Endometrial microvascular endothelial cells (primary cell): ENCODE measurements around the gene NAV3. TPM values are rescaled to one million over a fixed set of nuclear protein-coding genes. Genes with fewer than 3 reads are reported as not detected.

Source experiments
- in situ Hi-C: cut with HindIII; loops from 2 replicates; pipeline ENCODE4 v1.10.0; 2017; ENCODE audit warnings: low sequenced_read_pairs, low pct_unique_long_range_greater_than_20kb; ENCODE audit errors: inconsistent ontology term
- total RNA-seq: library from RNA; depleted of rRNA; stranded (reverse); fragments of >200 nt; gene quantifications from one replicate; pipeline ENCODE4 v1.2.3, GENCODE V29; 2015; ENCODE audit errors: inconsistent ontology term

The NAV3 gene
- total RNA-seq, 1 donor from 2014 or later, result 29.2 TPM

DNA sequence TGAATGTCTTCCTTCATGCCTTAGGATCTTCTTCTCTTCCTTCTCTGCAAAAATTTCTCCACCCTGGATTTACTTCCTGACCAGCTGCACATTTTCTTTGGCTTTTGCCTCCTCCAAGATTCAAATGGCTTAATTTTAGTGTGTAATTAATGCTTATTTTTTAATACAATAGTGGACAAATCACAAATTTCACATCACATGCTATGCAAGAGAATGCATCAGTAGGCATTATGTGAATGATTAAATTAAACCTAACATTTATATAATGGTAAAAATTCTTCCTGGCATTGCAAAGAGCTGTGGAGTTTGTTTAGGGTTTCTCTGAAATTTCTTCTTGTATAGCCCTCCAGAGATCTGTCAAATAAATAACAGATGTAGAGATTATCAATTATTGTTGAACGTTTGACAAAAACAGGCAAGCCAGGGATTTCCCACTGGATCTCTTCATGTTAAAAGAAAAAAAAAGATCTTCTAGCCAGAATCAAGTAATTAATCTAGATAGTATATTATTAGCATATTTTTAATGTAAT lies 84.4 kb downstream of the NAV3 start:
- in situ Hi-C loops, result no loop called here

DNA sequence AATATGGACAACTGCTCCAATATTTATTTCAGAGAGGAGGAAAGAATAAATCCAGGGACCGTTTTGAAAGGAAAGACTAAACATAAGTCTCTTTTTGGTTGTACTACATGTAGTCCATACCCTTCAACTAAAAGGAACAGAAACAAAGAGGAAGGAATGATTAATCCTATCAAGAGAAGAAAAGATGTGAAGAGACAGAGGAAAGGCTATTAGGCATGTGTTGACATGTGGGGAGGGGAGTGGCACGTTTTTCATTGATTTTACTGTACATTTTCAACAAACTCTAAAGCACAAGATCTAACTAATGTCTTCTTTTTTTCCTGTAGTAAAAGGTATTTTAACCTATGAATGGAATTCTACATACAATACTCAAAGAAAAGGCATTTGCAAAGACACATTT lies 85.6 kb downstream of the NAV3 start:
- in situ Hi-C loops, result no loop called here

DNA sequence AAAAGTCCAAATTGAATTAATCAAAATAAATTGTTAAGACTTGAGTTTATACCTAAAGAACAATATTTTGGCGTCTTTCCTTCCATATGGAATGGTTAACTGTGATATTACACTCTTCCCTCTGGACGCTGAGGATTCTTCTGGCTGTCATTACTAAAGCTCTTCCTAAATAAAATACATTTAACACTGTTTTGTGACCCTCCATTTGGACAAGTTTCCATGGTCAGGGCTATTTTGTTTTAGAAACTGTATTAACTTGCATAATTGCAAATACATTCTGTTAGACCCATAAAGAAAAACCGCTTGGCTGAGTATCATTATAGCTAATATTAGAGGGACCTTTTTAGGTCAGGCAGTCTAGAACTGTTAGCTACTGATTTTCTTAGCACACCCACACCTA lies 87.4 kb downstream of the NAV3 start:
- in situ Hi-C loops, result no loop called here

DNA sequence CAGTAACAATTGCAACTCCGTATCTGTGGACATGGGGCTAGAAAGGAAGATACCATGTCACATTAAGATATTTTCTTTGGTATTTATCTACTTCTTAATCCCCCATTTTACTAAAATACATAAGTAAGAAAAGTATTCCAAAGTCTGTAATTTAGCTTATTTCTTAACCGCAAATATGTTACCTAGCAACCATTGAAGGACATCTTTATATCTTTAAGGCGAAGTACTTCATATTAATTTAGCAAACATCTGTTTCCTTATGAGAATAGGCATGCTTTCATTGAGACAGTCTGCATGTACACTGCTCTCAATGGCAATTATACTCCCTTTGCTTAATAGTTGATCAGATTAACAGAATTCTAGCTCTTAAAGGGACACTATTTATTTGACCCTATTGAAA lies 88.8 kb downstream of the NAV3 start:
- in situ Hi-C loops, result no loop called here

DNA sequence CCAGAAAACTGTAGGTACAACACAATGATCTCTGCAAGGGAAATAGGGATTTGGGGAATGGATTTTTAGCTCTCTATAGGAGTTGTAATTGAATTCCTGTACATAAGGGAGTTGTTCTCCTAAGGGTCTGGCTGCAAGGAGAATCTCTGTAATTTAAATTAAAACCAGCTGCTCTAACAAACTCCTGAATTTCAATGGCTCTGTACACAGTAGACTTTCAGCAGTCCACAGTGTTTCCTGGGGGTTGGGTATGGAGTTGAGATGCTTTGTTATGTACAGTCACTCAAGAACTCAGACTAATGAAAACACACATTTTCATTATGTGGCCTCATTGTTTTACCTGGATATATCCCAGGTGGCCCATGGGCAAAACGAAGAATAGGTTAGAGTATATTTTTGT lies 93.2 kb downstream of the NAV3 start:
- in situ Hi-C loops, result no loop called here

DNA sequence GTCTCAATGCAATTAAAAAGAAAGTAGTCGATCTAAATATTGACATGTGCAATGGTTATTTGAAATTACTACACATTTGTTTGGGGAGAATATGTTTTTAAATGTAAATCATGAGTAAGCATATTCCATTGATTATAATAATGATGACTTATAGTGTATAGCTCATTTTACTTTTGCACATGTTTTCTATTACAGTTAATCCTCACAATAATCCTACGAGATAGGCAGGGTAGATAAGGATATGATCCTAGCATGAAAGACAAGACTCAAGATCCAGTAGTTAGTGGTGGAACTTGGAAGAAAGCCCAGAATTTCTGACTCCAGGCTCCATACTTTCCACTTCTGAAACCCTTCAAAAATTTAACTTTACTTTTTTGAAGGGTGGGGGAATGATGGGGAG lies 94.0 kb downstream of the NAV3 start:
- in situ Hi-C loops, result no loop called here

DNA sequence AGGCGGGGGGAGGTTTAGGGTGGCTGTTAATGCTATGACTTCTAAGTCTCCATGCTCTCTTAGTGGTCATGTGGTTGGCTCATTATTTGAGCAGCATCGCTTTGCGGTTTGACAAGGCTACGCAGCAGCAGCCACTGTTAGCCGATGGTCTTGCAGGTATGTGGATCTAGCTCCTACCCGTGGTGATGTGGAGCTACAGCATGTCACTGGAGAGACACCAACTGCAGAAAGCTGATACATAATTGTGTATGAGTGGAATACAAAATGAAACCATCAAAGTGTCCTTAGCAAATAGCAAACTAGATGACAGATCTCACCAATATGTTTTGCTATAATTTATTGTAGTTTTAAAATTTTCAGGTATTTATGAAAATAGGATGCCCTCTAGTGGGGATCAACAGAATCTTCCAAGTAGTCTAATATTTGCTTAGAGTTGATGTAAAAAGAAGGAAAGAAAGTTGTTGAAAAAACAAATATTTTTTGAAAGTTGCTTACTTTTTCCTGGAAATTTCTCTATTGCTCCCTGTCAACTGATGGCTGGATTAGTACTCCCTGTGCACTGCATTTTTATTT lies 94.9 kb downstream of the NAV3 start:
- in situ Hi-C loops, result no loop called here

DNA sequence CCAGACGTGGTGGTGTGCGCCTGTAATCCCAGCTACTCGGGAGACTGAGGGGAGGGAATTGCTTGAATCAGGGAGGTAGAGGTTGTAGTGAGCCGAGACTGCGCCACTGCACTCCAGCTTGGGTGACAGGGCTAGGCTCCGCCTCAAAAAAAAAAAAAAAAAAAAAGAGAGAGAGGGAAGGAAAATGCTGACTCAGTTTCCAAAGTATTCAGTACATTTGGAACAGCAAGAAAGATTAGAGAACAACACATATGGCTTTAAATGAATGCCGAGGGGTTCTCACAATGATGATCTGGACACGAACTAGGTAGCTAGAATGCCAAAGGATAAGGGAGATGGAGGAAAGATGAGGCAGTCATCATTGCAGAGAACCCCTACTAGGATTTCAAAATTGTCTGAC lies 97.4 kb downstream of the NAV3 start:
- in situ Hi-C loops, result no loop called here

DNA sequence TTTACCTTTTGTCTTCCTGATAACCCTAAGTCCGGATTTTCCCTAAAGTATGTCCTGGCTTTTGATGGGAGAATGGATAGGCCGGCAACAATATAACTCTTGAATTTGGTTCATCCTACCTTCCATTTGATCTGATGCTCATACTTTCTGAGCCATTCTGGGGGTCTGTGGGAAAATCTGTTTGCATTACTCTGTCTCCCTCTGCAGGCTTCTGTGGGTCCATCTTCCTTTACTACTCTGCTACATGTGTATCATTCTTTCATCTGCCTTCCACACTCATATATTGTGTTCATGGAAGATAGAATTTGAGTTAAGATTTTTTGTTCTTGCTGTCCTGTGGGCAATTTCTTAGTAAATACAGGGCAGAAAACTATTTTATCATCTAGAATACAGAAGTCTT lies 101.5 kb downstream of the NAV3 start:
- in situ Hi-C loops, result no loop called here

DNA sequence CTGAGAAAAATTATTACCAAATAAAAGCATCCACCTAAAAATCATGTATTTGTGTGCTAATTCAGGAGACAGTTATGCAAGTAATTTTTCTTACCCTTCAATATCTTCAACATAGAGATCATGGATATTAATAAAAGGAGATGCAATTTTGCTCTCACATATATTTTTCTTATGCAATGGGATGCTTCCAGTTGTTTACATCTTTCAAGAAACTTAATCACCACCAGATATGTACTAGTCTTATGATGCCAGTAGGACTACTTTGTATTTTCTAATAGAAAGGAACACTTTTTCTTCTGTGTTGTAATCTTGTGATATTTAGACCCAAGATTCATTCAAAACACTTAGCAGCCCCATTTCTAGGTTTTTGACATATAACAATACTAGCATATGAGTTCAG lies 107.6 kb downstream of the NAV3 start:
- in situ Hi-C loops, result no loop called here

DNA sequence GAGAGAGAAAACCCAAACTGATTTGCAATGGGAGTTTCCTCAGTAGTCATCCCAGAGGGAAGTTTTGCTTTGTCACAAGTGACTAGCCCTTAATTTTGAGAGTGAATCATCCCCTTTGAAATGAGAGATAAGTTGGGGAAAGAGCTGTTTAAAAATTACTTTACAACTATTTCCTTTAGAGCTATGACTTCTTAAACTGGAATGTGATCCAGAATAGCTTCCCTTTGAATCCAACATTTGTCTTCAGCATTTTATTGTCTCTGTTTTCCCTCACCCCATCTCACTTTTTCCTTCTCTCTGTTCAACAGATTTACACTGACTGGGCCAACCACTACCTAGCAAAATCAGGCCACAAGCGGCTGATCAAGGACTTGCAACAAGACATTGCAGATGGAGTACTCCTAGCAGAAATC lies 109.3 kb downstream of the NAV3 start:
- in situ Hi-C loops, result no loop called here

DNA sequence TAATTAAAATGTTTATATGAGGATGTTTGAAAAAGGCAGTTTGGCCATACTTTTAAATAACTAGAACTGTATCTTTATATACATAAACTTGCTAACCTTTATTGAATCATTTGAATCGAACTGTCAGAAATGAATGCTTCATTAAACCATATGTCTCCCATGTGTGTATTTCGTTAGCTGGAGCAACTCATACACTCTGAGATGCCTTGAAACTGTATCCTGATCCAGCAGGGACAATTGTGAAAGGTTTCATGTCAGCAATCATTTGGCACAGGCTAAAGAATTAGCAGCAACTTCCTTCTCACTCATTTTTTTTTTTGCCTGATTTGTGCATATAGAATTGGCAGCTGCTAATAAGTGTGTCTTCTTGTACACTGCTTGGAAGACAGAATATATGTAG lies 109.9 kb downstream of the NAV3 start:
- in situ Hi-C loops, result no loop called here

DNA sequence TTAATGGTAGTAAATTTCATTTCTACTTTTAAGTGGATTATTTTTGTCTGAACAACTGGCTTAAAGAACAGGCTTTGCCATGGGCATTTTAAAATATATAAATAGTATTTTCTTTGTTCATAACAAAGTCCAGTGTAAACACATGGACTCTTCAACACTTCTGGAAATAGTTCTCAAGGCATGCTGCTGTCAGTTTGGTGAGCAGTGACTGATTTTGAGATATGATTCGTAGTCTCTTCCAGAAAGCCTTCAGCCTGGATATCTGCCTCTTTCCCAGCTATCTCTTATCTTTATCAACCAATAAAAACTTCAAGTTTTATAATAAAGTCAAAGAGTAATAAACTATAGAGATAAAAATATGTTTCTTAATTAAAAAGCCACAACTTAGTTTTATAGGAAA lies 110.7 kb downstream of the NAV3 start:
- in situ Hi-C loops, result no loop called here

DNA sequence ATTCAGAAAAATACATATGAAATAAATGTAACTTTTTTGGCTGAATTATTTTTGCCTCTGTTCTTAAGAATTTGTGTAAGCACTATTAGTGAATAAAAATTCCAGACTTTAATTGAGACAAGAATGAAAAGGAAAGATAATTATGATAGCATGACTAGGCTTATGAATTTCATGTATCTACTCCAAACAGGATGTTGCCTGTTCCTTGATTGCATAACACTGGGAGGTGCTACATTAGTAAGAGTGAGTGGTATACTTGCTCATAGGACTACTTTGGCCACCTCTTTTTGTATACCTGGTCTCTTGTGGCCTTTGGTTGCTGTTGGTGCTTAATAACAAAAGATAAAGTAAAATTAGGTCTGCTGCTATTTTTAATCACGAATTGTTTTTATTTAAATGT lies 112.8 kb downstream of the NAV3 start:
- in situ Hi-C loops, result no loop called here

DNA sequence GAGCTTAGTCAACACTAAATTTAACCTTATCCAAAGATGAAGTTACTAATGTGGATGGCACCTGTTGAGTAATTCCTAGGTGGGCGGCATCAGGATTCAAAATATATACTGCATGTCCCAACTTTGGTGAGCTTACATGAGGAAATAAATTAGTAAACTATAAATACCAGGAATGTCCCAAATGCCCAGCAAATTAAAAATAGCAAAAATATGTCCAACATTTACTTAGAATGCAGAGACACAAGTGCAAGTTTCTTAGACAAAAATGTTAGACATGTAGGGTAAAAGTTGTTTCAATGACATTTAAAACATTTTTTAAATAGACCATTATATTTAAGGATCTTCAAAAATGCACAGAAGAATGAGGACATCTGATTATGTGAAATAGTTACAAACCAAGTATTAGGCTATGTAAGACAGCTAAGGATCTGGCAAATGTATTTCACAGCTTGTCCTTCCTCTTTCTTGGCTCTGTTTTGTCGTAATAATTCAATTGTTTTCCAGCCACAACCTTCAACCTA lies 115.9 kb downstream of the NAV3 start:
- in situ Hi-C loops, result no loop called here

DNA sequence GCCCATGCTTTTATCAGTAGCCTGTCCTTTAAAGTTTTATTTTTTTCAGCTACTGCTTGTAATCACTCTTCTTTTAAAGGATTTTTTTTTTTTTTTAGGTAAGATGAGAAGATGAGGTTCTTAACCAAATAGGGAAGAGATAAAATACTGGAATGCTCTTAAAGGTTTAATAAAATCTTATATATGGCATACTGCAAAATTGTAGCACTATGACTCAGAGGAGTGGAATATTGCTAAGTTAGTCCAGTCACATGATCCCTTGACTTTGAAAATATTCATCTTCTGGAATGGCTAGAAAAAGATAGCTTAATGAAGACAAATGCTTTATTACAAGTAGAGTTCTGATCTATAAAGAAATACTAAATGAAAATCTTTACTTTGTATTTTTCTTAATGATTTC lies 116.6 kb downstream of the NAV3 start:
- in situ Hi-C loops, result no loop called here

DNA sequence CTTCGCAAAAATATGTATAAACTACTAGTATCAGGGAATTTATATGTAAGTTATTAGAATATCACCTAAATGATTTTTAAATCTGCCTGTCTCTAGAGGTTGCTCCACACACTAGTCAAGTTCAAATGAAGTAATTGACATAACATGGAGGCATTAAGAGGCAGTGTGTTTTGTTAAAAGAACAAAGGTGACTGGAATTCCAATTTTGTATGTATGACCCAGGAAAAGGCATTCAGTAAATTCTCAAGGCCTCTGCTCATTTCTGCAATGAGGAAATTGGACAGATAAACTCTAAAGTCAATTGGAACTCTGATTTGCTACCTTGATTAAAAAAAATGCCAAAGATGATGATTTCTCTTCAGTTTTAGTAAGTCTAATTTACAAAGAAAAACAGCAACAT lies 117.1 kb downstream of the NAV3 start:
- in situ Hi-C loops, result no loop called here

DNA sequence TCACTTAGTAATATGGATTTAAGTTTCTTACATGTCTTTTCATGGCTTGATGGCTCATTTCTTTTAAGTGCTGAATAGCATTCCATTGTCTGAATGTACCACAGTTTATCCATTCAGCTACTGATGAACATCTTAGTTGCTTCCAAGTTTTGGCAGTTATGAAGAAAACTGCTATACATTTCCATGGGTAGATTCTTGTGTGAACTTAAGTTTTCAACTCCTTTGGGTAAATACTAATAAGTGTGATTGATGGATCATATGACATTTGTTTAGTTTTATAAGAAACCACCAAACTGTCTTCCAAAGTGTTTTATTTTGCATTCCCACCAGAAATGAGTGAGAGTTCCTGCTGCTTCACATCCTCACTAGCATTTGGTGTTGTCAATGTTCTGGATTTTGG lies 119.2 kb downstream of the NAV3 start:
- in situ Hi-C loops, result no loop called here

DNA sequence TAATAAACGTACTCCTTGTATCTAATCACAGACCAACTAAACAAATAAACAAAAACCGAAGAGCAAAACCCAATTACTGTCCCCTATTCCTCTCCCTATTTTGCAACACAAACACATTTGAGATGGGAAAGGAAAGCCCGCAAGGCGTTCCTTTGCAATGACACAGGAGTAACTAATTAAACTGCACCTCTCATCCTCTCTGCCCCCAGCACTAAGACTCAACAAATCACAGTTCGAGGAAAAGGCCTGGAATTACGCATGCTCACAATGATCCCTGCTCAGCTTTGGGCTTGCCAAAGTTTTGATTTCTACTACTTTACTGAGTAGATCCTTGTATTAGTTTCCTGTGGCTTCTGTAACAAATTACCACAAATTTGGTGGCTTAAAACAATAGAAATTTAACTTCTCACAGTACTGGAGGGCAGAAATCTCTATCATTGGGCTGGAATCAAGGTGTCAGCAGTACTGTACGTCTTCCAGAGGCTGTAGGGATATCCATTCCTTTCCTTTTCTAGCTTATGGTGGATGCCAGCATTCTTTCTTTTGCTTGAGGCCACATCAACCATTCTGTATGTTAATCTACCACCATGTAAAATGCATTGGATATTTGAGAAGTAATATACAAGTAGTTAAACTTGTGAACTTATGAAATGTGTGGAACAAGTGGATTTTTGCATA lies 123.0 kb downstream of the NAV3 start:
- in situ Hi-C loops, result no loop called here

DNA sequence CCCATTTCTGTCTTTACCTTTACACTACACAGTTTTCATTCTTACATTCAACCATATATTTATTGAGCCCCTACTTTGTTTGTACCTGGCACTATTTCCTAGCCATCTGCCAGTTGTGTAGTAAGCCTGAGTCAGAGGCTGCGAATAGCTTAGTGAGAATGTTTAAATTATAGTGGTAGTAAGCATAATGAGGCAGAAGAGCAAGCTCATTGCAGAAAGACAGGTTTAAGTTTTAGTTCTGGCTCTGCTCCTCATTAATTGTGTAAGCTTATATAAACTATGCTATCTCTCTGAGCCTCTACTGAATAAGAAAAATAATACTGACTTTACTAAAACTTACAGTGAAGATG lies 123.5 kb downstream of the NAV3 start:
- in situ Hi-C loops, result no loop called here

DNA sequence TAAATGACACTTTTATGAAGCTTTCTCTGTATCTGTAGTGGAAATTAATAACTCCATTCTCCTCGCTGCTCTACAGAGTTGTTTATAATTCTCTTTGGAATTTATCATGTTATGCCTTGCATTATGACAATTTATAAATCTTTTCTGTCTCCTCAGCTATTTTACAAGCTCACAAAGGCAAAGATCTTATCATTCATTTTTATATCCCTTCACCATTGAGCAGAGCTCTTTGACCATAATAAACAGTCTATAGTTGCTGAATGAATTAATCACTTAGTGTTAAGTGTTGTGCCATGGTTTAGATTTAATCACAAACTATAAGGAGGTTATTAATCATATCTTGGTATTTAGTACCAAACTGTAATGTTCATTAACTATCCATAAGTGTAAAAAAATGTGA lies 126.4 kb downstream of the NAV3 start:
- in situ Hi-C loops, result no loop called here
